SKM-1 (cell line): Measurements from ENCODE around the gene KIAA1217.
"Not testable (repeated sequence)": the region's sequence is repeated elsewhere in the genome, so short reads cannot be mapped to it uniquely, and the experiment has no call there.

ENCODE experiments used
- DNase-seq: peaks from one replicate; lab custom pipeline; 2025; ENCODE audit not compliant: unreplicated experiment; lab: John Stamatoyannopoulos, UW

Gene KIAA1217

DNA sequence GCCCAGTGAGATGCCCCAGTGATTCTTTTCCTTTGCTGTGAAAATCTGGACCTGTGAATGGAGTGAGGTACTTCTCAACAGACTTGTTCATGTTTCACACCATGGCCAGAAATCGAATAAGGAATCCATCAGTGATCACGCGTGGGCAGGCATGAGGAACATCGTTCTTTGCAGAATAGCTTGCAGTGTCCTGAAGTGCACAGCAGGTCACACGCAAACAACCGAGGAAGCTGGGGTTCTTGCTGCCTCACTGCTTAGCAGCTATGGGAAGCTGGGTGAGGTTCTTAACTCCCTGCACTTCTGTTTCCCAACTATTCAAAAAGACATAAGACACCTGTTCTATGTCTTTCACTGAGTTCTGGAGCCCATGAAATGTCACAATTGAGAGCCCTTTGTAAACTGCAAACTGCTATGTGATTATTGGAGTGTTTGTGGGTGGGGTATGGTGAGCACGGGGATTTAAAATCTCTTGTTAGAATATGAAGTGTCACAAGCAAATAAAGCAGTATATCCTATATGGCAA lies 253.4 kb downstream of the KIAA1217 start:
- DNase-seq, result no peak

DNA sequence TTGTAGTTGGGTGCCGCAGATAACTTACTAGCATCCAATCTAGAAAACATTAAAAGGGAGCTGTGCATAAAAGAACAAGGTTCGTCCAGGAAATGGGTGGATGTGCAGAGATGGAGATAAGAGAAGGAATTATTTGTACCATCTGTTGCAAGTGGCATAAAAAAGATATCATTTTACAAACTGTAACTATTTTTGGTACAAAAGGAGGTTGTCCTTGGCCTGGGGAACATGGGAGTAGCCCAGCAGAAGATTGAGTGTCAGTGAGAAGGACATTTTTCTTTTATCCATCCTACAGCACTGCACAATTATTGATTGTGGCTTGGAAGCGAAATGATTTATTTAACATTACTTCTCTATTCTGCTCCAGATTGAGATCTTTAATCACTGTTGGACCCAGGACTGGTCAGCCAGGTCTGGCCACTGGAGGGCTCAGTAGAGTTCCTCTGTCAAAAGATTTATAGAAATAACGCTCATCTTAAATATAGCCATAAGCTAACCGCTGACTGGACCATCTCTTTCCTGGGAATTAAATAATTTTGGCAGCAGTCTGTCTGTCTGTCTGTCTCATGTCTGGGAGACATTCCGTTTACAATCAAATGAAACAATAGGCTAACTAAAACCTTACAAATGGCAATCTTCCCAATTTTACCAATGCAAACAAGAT lies 254.1 kb downstream of the KIAA1217 start:
- no peak for DNase-seq

DNA sequence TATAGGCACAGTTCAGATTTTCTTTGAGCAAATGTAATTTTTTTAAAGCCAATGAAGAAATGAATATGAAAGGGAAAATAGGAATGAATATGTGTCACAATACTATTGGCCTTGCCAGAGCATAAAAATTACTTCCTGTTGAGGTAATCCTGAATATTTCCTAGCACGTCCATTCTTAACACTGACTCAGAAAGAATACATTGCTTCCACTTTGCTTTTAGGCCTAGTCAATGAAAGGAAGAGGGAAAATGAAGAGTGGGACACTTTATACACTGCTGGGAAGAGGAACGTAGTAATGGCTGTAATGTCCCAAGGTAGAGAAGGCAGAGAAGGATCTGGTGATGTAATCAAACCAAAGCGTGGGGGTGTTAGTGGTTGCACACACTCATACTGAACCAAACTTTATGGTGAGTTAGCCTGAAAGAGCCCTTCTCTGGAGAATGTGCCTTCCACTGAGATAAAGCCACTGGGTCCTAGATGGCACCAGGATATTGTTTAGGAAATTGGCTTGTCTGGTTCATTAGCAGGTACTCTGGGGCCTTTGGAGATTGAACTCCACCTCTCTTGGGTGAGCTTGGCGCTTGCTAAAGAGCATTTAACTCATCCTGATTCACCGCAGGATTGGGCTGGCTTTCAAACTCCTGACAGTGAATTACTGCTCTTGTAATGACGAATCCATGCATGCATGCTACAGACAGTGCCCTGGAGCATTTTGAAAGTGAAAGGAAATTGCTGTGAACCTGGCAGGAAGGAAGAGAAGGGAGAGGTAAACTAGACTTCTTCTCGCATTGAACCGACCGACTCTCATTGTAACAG lies 254.9 kb downstream of the KIAA1217 start:
- no peak for DNase-seq

DNA sequence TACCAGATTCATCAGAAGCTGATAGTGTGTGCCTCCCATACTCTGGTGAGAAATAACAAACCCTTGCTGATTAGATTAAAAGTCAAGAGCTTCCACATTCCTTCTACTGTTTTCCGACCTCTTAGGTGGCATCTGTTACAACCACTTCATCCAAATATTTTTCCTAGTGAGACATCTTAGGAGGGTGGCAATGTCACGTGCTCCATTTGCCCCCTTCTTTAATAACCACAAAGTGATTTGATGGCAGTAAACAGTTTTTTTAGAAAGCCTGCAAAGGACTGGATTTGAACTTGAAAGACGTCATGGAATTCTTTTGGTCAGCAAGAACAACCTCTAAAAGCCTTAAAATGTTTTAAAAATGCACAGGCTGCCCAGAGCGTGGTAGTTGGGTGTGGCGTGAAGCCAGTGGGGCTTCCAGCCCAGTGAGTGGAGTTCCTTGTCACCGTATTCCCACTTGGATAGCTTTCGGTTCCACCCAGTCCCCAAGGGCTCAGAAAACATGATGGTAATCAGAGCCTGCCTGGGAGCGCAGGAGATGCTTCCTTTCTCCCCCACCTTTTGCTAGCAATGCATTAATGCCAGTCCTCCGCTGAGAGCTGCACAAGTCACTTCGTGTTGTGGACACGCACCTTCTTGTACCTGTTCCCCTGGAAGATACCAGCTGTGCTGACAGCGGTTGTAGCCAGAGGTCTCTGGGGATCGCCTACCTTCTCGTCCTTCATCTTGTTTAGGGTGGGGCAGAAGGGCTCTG lies 256.4 kb downstream of the KIAA1217 start:
- DNase-seq, result no peak

DNA sequence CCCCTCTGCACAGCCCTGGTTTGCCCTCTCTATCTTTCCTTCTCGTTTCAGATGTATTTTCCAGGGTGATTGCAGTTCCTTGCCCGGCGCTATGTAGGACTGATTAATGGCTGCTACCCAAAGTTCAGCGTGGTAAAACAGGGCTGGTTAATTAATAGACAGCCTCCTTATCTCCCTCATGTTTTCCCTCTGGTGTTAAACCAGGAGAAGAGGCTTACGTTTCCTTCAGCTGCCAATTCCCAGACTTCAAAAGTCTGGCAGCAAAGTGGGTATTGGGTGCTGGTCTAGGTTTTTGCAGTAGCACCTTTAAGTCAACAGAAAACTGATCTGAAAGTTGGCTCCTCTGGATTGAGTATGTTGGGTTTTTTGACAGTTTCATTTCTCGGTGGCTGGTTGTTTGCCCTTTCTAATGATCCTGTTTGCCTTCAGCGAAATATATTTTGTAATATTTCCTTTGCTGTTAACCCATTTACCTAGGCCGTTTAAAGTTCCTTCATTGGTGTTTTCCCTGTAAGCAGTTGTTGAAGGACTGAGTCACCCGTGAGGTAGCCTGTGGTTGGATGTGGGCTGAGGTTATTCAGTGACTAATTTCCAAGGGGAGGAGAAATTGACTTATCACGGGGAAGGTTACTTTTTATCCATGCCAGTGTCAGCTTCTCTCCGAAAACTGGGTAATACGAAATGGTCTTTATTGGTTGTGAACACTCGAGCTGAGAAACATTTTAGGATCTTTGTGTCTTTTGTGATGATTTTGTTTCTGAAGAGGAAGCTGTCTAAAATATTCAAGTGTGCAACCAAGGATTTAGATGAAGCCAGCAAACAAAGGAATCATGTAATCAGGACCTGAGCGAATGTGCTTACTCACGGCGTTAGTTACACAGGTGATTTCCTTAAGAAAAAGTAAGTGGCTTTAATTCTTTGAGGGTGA lies 257.2 kb downstream of the KIAA1217 start:
- DNase-seq, result no peak

DNA sequence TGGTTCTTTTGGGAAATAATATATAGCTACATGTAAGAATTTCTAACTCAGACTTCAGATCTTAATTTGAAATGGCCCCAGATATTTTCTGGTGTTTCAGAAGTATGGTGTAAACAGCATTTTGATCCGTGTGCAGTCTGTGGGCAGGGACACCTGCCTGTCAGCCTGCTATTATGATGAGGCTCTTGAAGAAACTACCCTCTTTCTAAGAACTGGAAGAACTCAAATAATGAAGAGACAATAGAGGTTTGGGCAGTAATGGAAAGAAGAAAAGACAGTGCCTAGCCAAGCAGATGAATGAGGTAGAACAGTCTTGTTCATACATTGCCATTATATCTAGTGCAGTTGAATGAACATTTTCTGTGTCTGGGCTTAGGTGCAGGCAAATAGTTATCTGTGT lies 258.2 kb downstream of the KIAA1217 start:
- DNase-seq, result no peak

DNA sequence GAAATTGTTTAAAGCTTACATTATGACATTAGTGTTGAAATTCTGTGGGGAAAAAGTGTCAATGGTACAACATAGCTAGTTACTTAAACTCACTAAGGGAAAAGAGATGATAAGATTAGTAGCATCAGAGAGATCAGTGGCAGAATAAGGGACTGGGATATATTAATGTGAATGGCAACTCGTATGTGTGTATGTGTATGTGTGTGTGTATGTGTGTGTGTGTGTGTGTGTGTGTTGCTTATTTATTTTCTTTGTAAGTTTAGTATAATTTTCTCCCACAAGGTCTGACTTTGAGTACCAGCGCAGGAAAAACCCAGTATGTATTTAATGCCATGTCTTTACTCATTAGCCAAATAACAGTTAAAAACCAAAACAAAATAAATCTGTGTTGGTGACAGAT lies 258.7 kb downstream of the KIAA1217 start:
- DNase-seq, result no peak

DNA sequence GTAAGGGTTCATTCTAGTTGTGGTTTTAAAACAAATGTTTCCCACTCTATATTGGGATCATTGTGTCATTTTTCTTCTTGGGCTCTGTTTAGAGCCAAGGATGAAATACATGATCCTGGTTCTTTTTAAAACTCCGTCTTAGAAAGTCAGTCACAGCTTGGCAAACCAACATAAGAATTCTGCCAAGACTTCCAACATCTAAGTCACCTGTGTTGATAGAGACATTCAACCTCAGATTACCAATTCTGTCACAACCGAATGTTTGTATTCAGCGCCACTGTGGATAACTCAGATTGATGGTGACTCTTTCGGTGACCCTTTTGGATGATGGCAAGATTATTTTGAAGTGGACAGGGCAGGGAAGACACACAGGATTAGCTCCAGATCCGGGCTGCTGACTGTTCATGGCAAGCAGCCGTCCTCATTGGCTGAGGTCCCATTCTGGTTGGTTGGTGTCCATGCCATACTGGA lies 259.4 kb downstream of the KIAA1217 start:
- DNase-seq, result no peak

DNA sequence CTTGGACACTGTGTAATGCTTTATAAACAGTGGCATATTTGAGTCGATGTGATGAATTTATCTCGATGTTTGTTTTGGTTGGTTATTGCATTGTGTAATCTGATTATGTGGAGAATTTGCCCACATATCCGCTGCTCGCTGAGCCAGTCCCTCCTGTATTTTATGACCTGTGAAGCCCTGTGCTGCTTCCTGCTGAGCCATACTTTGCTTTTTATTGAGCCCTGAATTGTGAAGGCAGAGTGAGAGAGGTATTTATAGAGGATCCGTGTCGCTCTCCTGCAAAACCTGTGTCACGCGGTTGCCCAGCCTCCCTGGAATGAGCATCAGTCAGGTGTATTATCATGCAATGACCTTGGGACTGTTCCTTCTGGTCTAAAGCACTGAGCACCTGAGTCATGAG lies 261.1 kb downstream of the KIAA1217 start:
- DNase-seq, result no peak

DNA sequence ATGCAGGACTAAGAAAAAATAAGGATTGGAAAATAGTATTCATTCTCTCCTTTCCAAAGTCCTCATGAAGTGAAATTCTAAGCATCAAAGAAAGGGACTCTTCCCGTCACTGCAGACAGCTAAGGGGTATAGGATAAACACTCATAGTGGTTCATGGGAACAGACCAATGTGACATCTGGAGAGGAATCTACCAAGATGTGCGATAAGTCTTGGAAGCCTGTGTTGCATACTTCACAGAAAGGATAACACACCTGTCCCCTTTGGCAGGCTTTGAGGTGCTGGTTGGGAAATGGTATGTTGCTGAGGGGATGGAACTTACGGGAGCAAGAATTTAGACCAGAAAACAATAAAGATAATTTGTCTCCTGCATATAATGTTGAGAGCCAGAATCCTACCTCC lies 266.7 kb downstream of the KIAA1217 start:
- no peak for DNase-seq

DNA sequence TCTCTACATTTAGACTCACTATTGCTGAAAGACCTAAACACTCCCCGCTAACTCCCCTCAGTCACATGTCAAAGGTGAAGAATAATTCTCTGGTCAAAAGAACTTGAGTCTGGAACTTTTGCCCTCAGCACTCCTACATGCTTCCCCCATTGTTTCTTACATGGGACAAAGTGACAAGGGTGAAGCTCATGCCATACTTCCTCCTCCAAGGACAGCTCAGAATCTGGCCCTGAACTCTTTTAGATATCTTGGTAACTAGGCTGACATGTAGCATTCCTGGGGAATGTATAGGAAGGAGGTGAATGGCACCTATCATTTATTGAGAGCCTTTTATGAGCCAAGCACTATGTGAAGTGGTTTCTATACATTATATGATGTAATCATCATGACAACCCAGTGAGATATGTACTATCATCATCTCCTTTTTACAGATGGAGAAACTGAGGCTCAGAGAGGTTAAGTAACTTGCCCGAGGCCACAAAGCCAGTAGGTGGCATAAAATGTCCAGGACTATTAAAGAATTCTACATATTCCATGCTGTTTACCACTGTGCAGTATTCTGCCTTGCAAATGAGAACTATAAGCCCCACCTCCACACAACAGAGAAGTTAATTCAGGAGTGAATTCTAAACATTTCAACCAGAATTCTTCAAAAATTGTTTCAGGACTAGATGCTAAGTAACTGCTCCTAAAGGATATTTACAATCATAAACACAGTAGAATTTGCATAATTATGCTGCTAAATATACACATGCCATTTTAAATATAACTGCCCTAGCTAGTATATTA lies 268.2 kb downstream of the KIAA1217 start:
- no peak for DNase-seq

DNA sequence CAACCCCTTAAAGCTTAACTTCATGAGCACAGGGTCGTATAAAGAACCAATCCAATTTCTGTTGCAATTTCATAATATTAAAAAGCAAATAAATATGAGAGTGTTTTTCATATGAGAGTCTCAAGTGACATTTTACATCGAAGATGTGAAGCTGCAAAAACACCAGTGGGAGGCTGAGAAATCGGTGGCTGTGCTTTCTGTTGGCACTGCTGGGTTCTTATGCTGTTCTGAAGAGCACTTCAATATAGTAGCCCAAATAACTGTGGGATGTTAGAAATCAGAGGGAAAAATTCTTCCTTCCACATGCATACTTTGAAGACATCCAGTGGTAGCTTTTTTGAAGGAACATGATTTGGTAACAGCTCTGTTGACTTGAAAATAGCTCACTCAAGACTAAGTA lies 269.0 kb downstream of the KIAA1217 start:
- DNase-seq, result no peak

DNA sequence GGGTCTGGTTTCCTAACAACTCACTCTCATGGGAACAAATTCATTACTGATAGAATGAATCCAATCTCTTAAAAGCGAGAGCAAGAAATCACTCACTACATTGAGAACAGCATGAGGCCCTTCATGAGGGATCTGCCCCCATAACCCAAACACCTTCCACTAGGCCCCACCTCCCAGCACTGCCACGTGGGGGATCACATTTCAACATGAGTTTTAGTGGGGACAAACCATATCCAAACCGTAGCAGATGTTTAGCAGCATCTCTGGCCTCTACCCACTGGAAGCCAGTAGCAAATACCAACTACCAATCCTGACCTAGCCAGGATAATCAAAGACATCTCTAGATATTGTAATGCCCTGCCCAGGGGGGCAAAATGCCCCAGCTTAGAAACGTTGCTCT lies 270.9 kb downstream of the KIAA1217 start:
- DNase-seq, result no peak

DNA sequence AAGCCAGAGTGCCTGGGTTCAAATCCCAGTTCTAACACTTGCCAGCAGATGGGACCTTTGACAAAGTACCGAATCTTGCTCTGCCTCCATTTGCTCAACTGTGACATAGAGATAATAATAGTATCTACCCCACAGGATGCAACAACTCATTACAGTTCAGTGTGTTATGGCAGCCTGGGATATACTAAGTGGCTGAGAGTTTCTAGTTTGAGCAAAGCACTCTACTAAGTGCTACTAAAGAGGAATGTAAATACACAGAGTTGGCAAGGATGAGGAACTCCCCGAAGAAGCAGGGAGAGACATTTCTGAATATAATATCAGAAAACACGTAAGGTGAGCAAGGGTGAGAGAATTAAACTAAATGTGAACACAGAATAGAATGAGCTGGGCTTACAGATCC lies 271.5 kb downstream of the KIAA1217 start:
- DNase-seq, result no peak

DNA sequence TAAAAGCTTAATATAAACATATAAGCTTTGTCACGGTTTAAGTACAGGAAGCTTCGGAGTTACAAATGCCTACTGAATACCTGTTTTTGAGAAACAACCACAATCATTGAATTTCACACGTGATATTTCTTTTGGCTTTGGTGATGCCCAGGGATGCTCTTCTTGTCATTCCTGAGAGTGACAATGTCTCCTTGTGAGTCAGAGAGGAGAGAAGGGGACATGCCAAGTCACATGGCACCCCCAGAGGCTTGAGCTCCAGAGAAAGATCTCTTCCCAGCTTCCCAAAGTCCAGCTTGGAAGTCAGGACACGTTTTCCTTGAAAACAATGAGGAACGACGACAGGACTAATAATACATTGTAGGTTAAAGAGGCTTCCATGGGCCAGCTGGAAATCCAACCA lies 272.3 kb downstream of the KIAA1217 start:
- DNase-seq, result no peak

DNA sequence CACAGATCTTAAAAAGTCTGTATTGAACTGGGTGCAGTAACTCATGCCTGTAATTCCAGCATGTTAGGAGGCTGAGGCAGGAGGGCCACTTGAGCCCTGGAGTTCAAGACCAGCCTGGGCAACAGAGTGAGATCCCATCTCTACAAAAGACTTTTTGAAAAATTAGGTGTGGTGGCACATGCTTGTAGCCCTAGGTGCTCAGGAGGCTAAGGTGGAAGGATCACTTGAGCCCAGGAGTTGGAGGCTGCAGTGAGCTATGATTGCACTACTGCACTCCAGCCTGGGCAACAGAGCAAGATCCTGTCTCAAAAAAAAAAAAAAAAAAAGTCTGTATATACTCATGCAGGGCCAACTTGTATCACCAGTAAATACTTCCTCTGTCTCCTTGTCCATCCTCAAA lies 273.8 kb downstream of the KIAA1217 start:
- not testable (repeated sequence) for DNase-seq

DNA sequence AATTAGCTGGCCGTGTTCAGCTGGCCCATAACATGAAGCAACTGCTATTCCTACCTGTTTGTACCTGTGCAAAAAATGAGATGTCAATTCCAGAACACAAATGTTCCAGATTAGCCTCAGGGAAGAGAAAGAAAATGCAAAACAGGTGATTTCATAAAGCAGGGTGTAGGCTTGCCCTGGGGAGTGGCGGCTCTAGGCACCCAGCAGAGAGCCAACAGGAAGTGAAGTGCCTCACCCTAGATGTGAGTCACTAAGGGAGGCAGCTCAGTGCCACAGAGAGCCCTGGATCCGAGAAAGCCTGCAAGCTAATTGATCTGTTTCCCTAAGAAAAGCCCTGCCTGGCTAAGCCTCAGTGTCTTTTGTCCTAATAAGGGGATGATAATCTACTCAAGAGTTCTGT lies 274.8 kb downstream of the KIAA1217 start:
- DNase-seq, result no peak

DNA sequence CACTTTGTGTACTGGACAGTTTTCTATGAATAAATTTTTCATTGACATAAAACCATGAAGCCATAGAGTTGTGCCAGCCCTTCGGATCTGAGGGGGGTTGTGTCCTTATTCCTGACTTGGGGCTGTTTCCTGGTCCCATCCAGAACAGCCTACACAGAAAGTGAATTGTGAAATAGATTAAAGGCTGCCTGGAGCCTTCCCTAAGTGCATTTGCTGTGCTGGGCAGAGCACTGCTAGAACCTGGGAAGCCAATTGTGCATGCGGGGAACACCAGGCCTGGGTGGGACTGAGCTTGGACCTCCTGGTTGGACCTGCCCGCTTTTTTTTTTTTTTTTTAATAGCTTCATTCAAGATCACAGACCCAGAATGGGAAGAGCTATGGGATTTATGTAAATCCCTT lies 275.8 kb downstream of the KIAA1217 start:
- no peak for DNase-seq

DNA sequence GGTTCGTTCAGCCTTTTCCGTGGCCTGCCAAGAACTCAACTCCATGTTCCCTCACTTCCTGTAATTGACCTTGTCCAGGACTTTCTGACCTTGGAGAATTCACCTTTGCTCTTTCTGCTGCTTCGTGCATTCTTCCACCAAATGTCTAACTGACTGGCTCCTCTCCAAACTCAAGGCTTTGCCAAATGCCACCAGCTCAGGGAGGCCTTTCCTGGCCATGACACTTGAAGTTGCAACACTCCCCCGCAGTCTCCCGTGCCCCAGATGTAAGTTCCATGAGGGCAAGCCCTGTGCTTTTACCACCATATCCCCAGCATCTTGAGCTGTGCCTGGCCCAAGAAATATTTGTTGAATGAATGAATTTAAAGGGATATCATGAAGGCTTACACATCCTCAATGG lies 276.4 kb downstream of the KIAA1217 start:
- no peak for DNase-seq

DNA sequence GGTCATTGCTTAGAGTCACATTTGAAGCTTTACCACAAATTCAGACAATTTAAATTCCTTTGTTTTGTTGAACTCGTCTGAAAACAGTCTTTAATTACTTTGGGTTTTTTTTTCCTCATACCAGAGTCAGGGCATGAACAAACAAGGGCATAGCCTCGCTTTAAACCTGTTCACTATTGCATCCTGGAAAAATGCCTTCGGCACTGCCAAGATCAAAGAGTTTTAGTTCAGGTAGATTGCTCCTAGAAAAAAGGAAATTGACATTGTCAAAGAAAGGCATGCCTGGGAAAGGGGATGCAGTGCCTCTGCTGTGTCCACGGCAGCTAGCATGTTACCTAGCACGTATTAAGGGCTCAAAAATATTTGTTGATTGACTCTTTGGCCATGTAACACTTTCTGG lies 279.7 kb downstream of the KIAA1217 start:
- no peak for DNase-seq
